Bone marrow (tissue), 2 donors: ENCODE data around the gene MAD2L1.

Source experiments
- DNase-seq, 2 donors: peaks; one replicate each; lab custom pipeline; 2025; lab: John Stamatoyannopoulos, UW

The MAD2L1 gene

GRCh38 chr4:120057416-120057815 is 9.2 kb downstream of the MAD2L1 start:
- no peak for DNase-seq

GRCh38 chr4:120056246-120056645 is 10.4 kb downstream of the MAD2L1 start:
- DNase-seq = no peak

GRCh38 chr4:120055795-120056194 is 10.9 kb downstream of the MAD2L1 start:
- no peak for DNase-seq

DNA sequence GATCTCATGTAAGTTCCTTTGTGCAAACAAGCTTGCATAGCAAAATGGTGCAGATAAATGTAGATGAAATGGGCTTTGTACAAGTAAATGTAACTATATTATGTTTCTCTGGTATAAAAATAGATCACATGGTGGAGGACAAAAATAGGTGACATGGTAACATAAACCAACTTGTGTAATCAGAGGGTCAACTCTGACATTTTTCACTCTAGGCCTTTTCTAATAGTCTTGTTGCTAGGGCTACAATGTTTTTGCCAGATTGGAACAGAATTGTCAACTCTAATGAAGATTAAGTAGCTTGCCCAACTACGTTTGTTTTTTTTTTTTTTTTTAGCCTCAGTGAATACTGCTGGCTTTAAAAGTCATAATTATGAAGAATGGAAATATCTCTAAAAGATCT is 11.5 kb downstream of the MAD2L1 start:
- DNase-seq = no peak

- DNase-seq = no peak
Observed at GRCh38 chr4:120053911-120054310, 12.7 kb downstream of the MAD2L1 start.

DNA sequence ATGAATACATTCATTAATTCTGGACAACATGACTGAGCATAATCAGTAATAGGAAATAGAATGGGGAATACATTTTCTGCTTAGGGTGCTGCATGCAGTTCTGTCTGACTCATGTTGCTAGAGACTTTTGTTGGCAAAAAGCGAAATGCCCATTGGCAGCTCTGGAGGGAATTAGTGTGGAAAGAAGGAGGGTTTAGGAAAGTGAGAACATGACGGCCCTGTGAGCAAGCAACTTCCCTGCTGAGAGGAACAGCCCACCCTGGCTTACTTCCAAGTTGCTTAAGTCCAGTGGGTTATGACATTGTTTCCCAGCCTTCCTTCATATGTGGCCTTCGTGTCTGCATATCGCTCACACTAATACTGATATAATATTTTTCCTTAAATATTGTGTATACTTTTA is 13.8 kb downstream of the MAD2L1 start:
- DNase-seq = no peak

DNA sequence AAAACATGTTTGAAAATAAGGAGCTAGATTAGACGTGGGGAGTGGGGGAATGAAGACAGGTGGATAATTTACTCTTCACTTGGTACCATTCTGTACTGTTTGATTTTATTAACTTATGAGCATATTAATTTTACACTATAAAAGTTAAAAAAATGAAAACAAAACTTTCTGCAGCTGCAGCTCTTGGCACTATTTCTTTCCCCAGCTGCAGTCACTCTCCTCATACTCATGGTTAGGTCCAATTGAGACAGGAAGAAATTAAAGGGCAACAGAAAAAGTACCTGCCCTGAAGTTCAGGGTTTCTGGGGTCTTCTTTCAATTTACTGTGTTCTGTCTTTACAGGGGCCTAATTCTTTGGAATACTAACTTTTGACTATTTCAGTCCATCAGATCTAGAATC is 15.4 kb downstream of the MAD2L1 start:
- DNase-seq = no peak

GRCh38 chr4:120049732-120050494 is 16.7 kb downstream of the MAD2L1 start:
- peak; percentile 20 to 65 for DNase-seq

DNA sequence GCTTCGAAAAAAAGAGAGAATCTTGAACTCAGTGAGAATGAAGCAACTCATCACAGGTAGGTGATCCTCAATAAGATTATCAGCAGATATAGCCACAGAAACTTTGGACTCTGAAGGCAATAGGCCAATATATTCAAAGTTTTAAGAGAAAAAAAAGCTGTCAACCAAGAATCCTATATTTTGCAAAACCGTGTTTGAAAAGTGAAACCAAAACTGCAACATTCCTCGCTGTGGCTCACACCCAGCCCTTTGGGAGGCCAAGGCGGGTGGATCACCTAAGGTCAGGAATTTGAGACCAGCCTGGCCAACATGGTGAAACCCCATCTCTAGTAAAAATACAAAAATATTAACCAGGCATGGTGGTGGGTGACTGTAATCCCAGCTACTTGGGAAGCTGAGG is 22.8 kb downstream of the MAD2L1 start:
- no peak for DNase-seq

GRCh38 chr4:120037411-120037810 is 29.2 kb downstream of the MAD2L1 start:
- no peak for DNase-seq

DNA sequence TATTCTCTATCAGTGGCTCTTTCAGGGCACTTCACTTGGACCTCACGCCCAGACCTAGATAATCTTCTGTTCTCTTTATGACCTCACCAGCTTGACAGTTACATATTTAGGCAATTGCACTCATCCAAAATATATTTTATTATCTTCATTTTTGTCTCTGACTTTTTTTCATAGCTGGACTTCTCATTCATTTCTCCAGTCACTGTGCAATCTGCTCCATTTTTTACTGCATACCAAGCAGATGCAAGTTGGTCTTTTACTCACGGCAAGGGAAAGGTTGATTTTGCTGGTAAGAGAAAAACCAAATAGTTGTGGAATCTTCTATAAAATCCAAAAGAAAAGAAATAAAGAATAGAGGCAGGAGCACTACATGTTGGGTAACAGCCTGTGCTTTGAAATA is 31.7 kb downstream of the MAD2L1 start:
- no peak for DNase-seq

DNA sequence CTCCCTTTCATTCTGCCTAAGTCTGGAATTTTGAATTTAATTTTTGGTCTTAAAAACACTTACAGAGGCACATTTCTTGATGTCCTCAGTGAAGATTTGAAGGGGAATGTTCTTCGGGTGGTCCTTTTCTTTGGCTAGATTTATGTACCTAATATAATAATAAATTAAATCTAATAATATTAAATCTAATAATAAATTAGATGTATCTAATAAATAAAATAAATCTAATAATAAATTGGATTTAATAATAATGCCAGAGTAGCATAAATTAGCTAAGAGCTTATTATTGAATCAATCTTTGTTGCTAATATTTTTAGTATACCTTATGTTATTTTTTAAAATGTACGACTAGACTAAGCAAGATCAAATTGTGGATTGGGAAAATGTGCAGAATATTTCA is 39.8 kb downstream of the MAD2L1 start:
- DNase-seq = no peak

- DNase-seq = no peak
Observed at GRCh38 chr4:120025516-120025915, 41.1 kb downstream of the MAD2L1 start.

- DNase-seq = no peak
Observed at GRCh38 chr4:120018786-120019185, 47.9 kb downstream of the MAD2L1 start.

GRCh38 chr4:120017939-120018692 is 48.5 kb downstream of the MAD2L1 start:
- no peak for DNase-seq

DNA sequence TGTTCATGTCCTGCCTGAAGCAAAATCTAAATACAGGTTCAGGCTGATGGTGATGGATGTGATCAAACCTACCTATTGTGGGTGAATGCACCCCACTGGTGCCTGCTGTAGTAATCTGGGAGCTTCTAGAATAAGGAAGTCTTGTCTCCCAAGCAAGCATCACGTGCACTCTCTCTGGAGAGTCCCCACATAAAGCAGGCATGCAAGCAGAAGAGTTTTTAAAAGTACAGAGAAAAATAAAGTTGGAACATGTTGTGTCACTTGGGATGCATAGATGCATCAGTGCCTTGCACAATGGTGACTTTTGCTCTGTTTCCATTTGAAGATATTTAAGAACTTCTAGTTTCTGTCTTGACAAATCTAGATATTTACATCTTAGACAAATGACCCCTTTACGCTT is 54.9 kb downstream of the MAD2L1 start:
- no peak for DNase-seq

GRCh38 chr4:120010646-120011045 is 56.0 kb downstream of the MAD2L1 start:
- DNase-seq = no peak

DNA sequence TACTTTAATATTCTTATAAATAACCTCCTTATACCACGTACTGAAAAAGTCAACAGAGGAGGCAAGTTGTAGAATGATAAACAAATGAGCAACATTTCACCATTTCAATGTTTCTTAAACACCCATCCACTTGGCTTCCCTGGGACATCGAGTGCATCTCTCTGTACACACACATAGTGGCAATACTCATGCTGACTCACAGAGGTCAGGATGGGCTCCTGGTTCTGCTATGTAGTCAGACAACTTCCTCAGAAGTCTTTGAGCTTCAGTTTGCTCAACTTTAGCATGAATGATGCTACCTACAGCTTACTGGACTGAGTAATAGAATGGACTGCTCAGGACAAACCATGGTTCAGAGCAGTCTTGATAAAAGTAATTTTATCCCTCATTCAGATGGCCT is 56.9 kb downstream of the MAD2L1 start:
- DNase-seq = no peak

DNA sequence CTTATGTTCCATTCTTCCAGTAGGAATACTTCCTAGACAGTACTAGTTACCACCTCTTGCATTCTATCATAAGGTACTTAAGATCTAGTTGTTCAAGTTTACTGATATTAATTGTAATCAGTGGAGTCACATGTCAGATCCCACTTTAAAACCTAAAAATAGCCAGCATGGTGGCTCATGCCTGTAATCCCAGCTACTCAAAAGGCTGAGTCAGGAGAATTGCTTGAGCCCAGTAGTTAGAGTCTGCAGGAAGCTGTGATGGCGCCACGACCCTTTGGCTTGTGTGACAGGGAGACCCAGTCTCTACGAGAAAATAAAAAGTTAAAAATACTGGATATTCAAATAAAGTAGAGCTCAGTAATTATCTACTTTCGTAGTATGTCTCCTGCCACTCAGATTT is 57.7 kb downstream of the MAD2L1 start:
- no peak for DNase-seq

- no peak for DNase-seq
Observed at GRCh38 chr4:120007896-120008436, 58.7 kb downstream of the MAD2L1 start.

- DNase-seq = no peak
Observed at GRCh38 chr4:120007191-120007871, 59.3 kb downstream of the MAD2L1 start.
